Liver (tissue), 9 donors: ENCODE data around the gene PKMYT1. TPM values are rescaled to one million over a fixed set of nuclear protein-coding genes. Genes with fewer than 3 reads are reported as not detected.

Experiments
- DNase-seq: peaks from one replicate; pipeline ENCODE4 v3.0.0-alpha.2; 2017; ENCODE audit warnings: low spot score
- H3K27ac ChIP-seq, 2 donors: one replicate each; pipeline ENCODE4 v1.7.0; 2013; ENCODE audit warnings: inconsistent platforms in 2 of 2, low read length in 2 of 2, control low read depth in 1 of 2, low read depth in 1 of 2, mild to moderate bottlenecking in 1 of 2
- H3K27me3 ChIP-seq, 4 donors: one replicate each; pipeline versions ENCODE4 v1.6.1 to v1.7.0; 2013; ENCODE audit warnings: low read length in 3 of 4, inconsistent platforms in 1 of 4, mild to moderate bottlenecking in 1 of 4, moderate library complexity in 1 of 4; ENCODE audit not compliant: control insufficient read depth in 4 of 4, insufficient read depth in 4 of 4
- H3K36me3 ChIP-seq, 4 donors: one replicate each; pipeline versions ENCODE4 v1.6.1 to v1.7.0; 2013; ENCODE audit warnings: low read length in 3 of 4, mild to moderate bottlenecking in 3 of 4, low read depth in 1 of 4, moderate library complexity in 1 of 4; ENCODE audit not compliant: control insufficient read depth in 4 of 4, insufficient read depth in 3 of 4
- H3K4me1 ChIP-seq, 4 donors: one replicate each; pipeline versions ENCODE4 v1.6.1 to v1.7.0; 2013; ENCODE audit warnings: low read length in 3 of 4, mild to moderate bottlenecking in 3 of 4, moderate library complexity in 1 of 4; ENCODE audit not compliant: control insufficient read depth in 4 of 4, insufficient read depth in 4 of 4
- H3K4me3 ChIP-seq, 3 donors: one replicate each; pipeline versions ENCODE4 v1.6.1 to v1.7.0; 2013; ENCODE audit warnings: low read length in 3 of 3, control low read depth in 1 of 3, low read depth in 1 of 3, mild to moderate bottlenecking in 1 of 3
- H3K9ac ChIP-seq, 2 donors: one replicate each; pipeline ENCODE4 v1.7.0; 2013; ENCODE audit warnings: low read length in 2 of 2, mild to moderate bottlenecking in 2 of 2, moderate library complexity in 2 of 2, control low read depth in 1 of 2, low read depth in 1 of 2
- H3K9me3 ChIP-seq, 4 donors: one replicate each; pipeline versions ENCODE4 v1.6.1 to v1.7.0; 2013; ENCODE audit warnings: low read length in 3 of 4; ENCODE audit not compliant: control insufficient read depth in 4 of 4
- ATF3 ChIP-seq: IDR thresholded peaks from 2 replicates; pipeline ENCODE4 v1.6.1; 2016; ENCODE audit warnings: antibody characterized with exemption
- EGR1 ChIP-seq, 2 donors: IDR thresholded peaks; 2 replicates each; pipeline ENCODE4 v1.6.1; 2016 to 2018; ENCODE audit warnings: antibody characterized with exemption in 2 of 2, low read depth in 2 of 2
- FOXA1 ChIP-seq: IDR thresholded peaks from 2 replicates; pipeline ENCODE4 v1.6.1; 2016; ENCODE audit warnings: antibody characterized with exemption
- JUND ChIP-seq, 2 donors: IDR thresholded peaks; 2 replicates each; pipeline ENCODE4 v1.6.1; 2016; ENCODE audit warnings: antibody characterized with exemption in 2 of 2
- MAX ChIP-seq: IDR thresholded peaks from 2 replicates; pipeline ENCODE4 v1.6.1; 2016; ENCODE audit warnings: antibody characterized with exemption
- RAD21 ChIP-seq, 2 donors: IDR thresholded peaks; 2 replicates each; pipeline ENCODE4 v1.6.1; 2016; ENCODE audit warnings: antibody characterized with exemption in 2 of 2, mild to moderate bottlenecking in 2 of 2
- RXRA ChIP-seq, 2 donors: IDR thresholded peaks; 2 replicates each; pipeline ENCODE4 v1.6.1; 2017 to 2018; ENCODE audit warnings: antibody characterized with exemption in 2 of 2, mild to moderate bottlenecking in 1 of 2
- SP1 ChIP-seq: IDR thresholded peaks from 2 replicates; pipeline ENCODE4 v1.6.1; 2018; ENCODE audit warnings: antibody characterized with exemption, mild to moderate bottlenecking
- TAF1 ChIP-seq: conservative IDR thresholded peaks from 2 replicates; pipeline ENCODE4 v1.6.1; 2016; ENCODE audit warnings: antibody characterized with exemption, mild to moderate bottlenecking
- ZBTB33 ChIP-seq: IDR thresholded peaks from 2 replicates; pipeline ENCODE4 v1.6.1; 2016; ENCODE audit warnings: antibody characterized with exemption
- WGBS: extraction: QIAGEN DNeasy Blood & Tissue Kit; methylation state at CpG from one replicate; pipeline ENCODE4 v1.1.7; 2013; 5-methylcytosine and 5-hydroxymethylcytosine counted together
- polyA plus RNA-seq, 2 donors: library from polyadenylated mRNA; stranded (reverse) in 1 of 2; unstranded in 1 of 2; fragments of 200-250 nt in 1 of 2; fragments of >200 nt in 1 of 2; fragmentation: Nextera tagmentation in 1 of 2; extraction: Ambion mirVana in 1 of 2; gene quantifications; one replicate each; pipeline versions ENCODE4 v1.2.1 to v1.2.3, GENCODE V29; 2013 to 2015
- total RNA-seq, 2 donors: library from RNA; depleted of rRNA; stranded (reverse); fragments of >200 nt; gene quantifications; one replicate each; pipeline ENCODE4 v1.2.3, GENCODE V29; 2014
- TF ChIP-seq, protein P1 (sequence below): IDR thresholded peaks from 2 replicates; pipeline ENCODE4 v1.6.1; 2016; ENCODE audit warnings: antibody characterized with exemption, mild to moderate bottlenecking
- donor health status: healthy.
- donor health status: healthy.
- donor health status: healthy.
- donor health status: healthy.
- donor health status: healthy.

Gene PKMYT1
- total and polyA plus RNA-seq, 4 donors: 0.50 to 15.8 (median 2.6) TPM

- Histone ChIP-seq H3K36me3 (no peaks in the 10 kb centered on the region), H3K9ac (no peak overlapping the region), H3K4me3 (no peak overlapping the region), H3K27me3 (peaks cover 0 to 2% (median 0%) of the 10 kb centered on the region in 4 donors), H3K9me3 (no peaks in the 10 kb centered on the region), H3K27ac (no peak overlapping the region), H3K4me1 (peaks cover 8 to 25% (median 14%) of the 10 kb centered on the region in 4 donors)
- DNase-seq: no peak
- WGBS: 96% methylated on average over 15 of the region's 15 CpGs
- TF ChIP-seq SP1: no peak
- no peak for TF ChIP-seq TAF1
- no peak for TF ChIP-seq RXRA (IDR thresholded peaks at IDR 0.05)
- no peak for TF ChIP-seq ATF3
- TF ChIP-seq FOXA1: no peak
- TF ChIP-seq, protein P1, sequence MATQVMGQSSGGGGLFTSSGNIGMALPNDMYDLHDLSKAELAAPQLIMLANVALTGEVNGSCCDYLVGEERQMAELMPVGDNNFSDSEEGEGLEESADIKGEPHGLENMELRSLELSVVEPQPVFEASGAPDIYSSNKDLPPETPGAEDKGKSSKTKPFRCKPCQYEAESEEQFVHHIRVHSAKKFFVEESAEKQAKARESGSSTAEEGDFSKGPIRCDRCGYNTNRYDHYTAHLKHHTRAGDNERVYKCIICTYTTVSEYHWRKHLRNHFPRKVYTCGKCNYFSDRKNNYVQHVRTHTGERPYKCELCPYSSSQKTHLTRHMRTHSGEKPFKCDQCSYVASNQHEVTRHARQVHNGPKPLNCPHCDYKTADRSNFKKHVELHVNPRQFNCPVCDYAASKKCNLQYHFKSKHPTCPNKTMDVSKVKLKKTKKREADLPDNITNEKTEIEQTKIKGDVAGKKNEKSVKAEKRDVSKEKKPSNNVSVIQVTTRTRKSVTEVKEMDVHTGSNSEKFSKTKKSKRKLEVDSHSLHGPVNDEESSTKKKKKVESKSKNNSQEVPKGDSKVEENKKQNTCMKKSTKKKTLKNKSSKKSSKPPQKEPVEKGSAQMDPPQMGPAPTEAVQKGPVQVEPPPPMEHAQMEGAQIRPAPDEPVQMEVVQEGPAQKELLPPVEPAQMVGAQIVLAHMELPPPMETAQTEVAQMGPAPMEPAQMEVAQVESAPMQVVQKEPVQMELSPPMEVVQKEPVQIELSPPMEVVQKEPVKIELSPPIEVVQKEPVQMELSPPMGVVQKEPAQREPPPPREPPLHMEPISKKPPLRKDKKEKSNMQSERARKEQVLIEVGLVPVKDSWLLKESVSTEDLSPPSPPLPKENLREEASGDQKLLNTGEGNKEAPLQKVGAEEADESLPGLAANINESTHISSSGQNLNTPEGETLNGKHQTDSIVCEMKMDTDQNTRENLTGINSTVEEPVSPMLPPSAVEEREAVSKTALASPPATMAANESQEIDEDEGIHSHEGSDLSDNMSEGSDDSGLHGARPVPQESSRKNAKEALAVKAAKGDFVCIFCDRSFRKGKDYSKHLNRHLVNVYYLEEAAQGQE: no peak
- no peak for TF ChIP-seq JUND (IDR thresholded peaks at IDR 0.05)
- TF ChIP-seq ZBTB33: no peak
- no peak for TF ChIP-seq RAD21 (IDR thresholded peaks at IDR 0.05)
- TF ChIP-seq EGR1 (IDR thresholded peaks at IDR 0.05; ENCODE audit: low read depth in 2 of 2): no peak
- TF ChIP-seq MAX: no peak
Measured at GRCh38 chr16:2976673-2977072, 3.6 kb downstream of the PKMYT1 start.

DNA sequence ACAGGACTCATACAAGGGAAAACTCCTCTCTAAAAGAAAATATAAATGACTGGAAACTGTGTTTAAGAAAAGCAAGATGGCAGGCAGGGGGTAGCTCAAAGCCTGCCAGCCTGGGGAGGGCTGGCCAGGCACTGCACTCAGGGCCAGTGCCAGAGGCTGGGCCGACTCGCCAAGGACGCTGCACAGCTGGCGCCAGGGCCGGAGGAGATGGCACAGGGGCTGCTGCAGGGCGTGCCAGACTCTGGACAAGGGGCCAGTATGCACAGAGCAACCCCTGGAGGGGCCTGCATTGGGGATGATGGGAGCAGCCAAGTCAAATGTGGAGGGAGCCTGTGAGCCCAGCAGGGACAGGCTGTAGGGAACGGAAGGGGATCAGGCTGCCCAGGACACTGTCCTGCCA is 4.0 kb downstream of the PKMYT1 start:
- DNase-seq: no peak
- Histone ChIP-seq H3K36me3 (no peaks in the 10 kb centered on the region), H3K27me3 (peaks cover 0 to 2% (median 0%) of the 10 kb centered on the region in 4 donors), H3K4me1 (peaks cover 8 to 22% (median 14%) of the 10 kb centered on the region in 4 donors), H3K9ac (no peak overlapping the region), H3K9me3 (no peaks in the 10 kb centered on the region), H3K27ac (no peak overlapping the region), H3K4me3 (no peak overlapping the region)
- 93% methylated on average over 7 of the region's 7 CpGs for WGBS
- TF ChIP-seq TAF1: no peak
- TF ChIP-seq ZBTB33: no peak
- TF ChIP-seq, protein P1: no peak
